ENCODE measurements around the gene FHOD3.

The FHOD3 gene

GRCh38 chr18:36525913-36526312, 228.4 kb downstream of the FHOD3 start:
- TF ChIP-seq GATA2 (IDR thresholded peaks at IDR 0.05; ENCODE audit: low read depth, low read length) (no peak), GATA3 (IDR thresholded peaks at IDR 0.05; ENCODE audit: low read depth, low read length) (no peak)

DNA sequence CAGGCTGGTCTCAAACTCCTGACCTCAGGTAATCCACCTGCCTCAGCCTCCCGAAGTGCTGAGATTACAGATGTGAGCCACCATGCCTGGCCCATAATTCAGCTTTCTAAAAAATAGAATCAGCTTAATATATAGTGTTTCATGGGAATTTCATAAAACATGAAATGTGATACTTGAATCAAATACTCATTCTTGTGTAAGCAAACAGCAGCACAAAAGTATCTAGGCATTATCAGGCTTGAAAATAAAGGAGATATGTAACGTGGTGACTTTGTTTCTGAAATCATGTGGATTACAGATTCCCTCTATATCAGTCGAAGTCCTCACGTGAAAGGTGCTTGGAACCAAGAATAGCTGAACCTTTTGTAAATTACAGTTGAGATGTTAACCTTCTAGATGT, 229.1 kb downstream of the FHOD3 start:
- TF ChIP-seq GATA3 (IDR thresholded peaks at IDR 0.05; ENCODE audit: low read depth, low read length) (no peak), GATA2 (IDR thresholded peaks at IDR 0.05; ENCODE audit: low read depth, low read length) (no peak)

DNA sequence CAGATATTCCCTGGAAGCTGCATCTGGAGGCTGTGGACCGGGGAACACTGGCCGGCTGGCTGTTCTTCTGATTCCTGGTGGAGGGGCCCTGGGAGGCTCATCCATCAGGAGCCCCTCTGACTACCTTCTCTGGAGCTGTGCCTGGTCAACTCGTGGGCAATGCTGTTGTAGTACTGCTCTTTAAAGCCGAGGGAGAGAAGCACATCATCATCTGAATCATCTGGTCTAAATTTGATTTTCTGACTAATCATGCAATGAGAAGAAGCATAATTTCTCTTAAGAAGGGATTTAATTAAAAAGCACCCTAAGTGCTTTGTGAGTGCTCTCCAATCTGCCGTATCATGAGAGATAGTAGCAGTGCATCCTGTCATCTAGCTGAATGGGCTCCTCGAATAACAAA, 229.5 kb downstream of the FHOD3 start:
- TF ChIP-seq GATA3 (IDR thresholded peaks at IDR 0.05; ENCODE audit: low read depth, low read length) (no peak), GATA2 (IDR thresholded peaks at IDR 0.05; ENCODE audit: low read depth, low read length) (no peak)

GRCh38 chr18:36527740-36528455, 230.4 kb downstream of the FHOD3 start:
- TF ChIP-seq GATA3 (IDR thresholded peaks at IDR 0.05; ENCODE audit: low read depth, low read length), result no peak
- TF ChIP-seq GATA2 (IDR thresholded peaks at IDR 0.05; ENCODE audit: low read depth, low read length), result peak; percentile 14; the same call in 1 of the 2 replicates

DNA sequence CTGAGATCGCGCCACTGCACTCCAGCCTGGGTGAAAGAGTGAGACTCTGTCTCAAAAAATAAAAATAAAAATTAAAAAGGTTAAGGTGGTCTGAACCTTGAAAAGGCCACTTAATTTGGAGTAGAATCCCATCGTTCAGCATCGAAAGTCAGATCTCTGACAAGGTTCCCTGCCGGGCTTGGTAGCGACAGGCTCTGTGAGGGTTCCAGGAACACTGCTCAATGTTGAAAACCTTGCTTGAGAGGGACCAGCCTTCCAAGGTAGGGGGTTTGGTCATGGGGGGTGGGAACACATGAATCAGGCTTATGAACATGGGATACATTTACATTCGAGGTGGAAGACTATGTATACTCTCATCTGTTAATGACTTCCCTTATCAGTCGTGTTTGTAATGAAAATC, 232.2 kb downstream of the FHOD3 start:
- TF ChIP-seq GATA2 (IDR thresholded peaks at IDR 0.05; ENCODE audit: low read depth, low read length), result no peak
- no peak for TF ChIP-seq GATA3 (IDR thresholded peaks at IDR 0.05; ENCODE audit: low read depth, low read length)

DNA sequence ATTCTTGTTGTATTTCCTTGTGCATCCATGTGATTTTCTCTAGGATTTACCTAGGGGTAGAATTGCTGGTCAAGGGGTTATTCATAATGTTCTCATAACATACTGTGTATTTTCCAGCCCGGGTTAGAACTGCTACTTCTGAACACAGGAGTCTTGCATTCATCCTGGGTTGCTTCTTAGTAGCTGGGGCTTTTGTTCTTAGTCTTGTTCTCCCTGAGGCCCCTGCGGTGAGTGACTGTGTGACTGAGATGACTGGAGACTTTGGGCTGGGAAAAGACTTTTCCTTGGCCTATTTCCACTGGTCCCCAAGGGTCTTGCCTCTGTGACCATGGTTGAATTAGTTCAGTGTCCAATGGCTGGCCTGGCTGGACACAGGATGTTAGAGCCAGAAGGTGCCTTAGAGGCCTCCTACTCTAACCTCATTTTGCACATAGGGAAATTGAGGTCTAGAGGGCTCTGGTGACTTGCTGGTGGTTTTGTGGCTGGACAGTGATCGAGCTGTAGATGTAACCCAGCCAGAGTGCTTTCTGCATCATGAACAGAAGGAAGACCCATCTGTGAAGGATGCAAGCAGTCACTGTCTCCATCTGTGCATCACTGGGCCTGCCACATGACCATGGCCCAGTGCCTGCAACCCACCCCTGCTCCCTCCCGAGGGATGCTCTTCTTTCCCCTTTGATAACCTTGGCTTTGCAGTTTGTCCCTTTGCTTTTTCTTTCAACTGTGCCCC, 233.3 kb downstream of the FHOD3 start:
- TF ChIP-seq GATA3 (IDR thresholded peaks at IDR 0.05; ENCODE audit: low read depth, low read length), result no peak
- TF ChIP-seq GATA2 (IDR thresholded peaks at IDR 0.05; ENCODE audit: low read depth, low read length), result no peak

- no peak for TF ChIP-seq GATA2 (IDR thresholded peaks at IDR 0.05; ENCODE audit: low read depth, low read length)
These were observed 234.1 kb downstream of the FHOD3 start for GRCh38 chr18:36531636-36532035.

DNA sequence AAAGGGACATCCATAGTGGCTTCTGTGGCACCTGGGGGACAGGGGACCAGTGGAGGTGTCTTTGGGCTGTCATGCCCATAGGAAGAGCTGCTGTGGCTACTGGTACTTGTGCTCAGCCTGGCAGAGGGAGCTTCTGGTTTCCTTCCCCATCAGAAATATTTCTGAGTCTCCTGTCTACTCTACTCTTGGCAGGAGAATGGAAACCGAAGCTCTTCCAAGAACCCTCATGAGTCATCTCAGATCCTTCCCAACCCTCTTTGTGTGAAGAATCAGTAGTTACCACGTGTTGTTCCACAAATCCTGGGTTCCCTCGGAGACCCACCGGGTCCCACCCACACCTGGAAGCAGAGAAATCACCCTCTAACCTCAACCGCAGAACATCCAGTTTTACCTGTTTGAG, 234.9 kb downstream of the FHOD3 start:
- TF ChIP-seq GATA3 (IDR thresholded peaks at IDR 0.05; ENCODE audit: low read depth, low read length) (no peak), GATA2 (IDR thresholded peaks at IDR 0.05; ENCODE audit: low read depth, low read length) (no peak)

DNA sequence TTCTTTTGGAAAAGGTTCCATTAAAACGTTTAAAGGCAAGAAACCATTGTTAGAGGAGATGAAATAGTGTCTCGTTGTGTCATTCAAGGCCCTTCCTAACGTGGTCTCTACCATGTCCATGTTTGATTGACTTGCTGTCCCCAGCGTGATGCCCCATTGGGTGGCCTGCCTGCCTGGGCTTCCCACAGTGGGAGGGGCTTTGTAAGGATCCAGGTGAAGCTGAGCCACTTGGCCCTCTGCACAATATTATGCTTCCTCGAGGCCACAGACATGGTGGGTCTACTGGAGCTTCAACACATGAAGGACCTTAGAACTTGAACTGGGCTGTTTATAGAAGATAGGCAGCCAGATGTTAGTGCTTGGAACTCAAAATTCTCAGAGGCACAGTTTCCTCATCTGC, 235.3 kb downstream of the FHOD3 start:
- TF ChIP-seq GATA2 (IDR thresholded peaks at IDR 0.05; ENCODE audit: low read depth, low read length), result no peak
- no peak for TF ChIP-seq GATA3 (IDR thresholded peaks at IDR 0.05; ENCODE audit: low read depth, low read length)

- TF ChIP-seq GATA3 (IDR thresholded peaks at IDR 0.05; ENCODE audit: low read depth, low read length) (no peak), GATA2 (IDR thresholded peaks at IDR 0.05; ENCODE audit: low read depth, low read length) (no peak)
These were observed 236.1 kb downstream of the FHOD3 start for GRCh38 chr18:36533446-36534153.

GRCh38 chr18:36534154-36534688, 236.7 kb downstream of the FHOD3 start:
- TF ChIP-seq GATA3 (IDR thresholded peaks at IDR 0.05; ENCODE audit: low read depth, low read length) (no peak), GATA2 (IDR thresholded peaks at IDR 0.05; ENCODE audit: low read depth, low read length) (no peak)

GRCh38 chr18:36535202-36535935, 237.9 kb downstream of the FHOD3 start:
- TF ChIP-seq GATA3 (IDR thresholded peaks at IDR 0.05; ENCODE audit: low read depth, low read length) (no peak), GATA2 (IDR thresholded peaks at IDR 0.05; ENCODE audit: low read depth, low read length) (no peak)

DNA sequence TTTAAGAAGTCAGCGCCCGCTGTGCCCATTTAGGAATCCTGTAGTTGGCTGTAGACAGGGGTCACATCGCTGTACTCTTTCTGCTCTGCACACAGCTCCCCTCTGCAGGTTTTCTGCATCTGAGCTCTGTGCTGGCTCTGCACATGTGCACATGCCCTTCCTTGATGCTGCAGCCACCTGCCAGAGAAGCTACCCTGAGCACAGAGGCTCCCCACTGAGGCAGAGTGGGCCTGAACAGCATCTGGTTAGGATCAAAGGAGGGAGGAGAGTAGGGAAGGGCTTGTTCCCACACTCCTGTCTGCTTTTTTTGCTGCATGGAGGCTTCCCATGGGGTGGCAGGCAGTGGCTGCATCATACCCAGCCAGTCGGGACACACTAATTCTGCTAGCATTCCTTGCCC, 238.9 kb downstream of the FHOD3 start:
- TF ChIP-seq GATA3 (IDR thresholded peaks at IDR 0.05; ENCODE audit: low read depth, low read length) (no peak), GATA2 (IDR thresholded peaks at IDR 0.05; ENCODE audit: low read depth, low read length) (no peak)

DNA sequence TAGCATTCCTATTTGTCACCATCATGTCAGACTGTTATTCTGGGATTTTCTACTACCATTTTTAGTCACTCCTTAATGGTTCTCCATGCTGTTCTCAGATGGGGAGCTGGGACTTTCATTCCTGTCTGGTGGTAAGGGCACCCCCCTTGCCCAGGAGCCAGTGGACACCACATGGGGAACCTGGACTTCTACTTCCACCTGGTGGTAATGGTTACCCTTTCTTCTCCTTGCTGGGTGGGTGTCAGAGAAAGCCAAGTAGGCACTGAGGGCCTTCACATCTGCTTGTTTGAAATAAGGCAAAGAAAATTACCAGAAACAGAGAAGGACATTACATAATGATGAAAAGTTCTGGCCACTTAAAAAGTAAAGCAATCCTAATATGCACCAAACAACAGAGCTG, 239.8 kb downstream of the FHOD3 start:
- TF ChIP-seq GATA3 (IDR thresholded peaks at IDR 0.05; ENCODE audit: low read depth, low read length) (no peak), GATA2 (IDR thresholded peaks at IDR 0.05; ENCODE audit: low read depth, low read length) (no peak)

Measured in SH-SY5Y (cell line).